Gastroesophageal sphincter (tissue), 4 donors: Measurements from ENCODE around the gene CNR1. TPM values are rescaled to one million over a fixed set of nuclear protein-coding genes. Genes with fewer than 3 reads are reported as not detected.

Experiments
- ATAC-seq: fragments of 150-250 bp; one replicate; pipeline ENCODE4 v1.9.1; 2016; ENCODE audit warnings: mild to moderate bottlenecking, moderate library complexity
- H3K27ac ChIP-seq, 4 donors: fragments of 200-600 bp; sonication (generic) in 3 of 4; 1 replicate in 3 of 4; 2 replicates in 1 of 4; pipeline ENCODE4 v1.5.1; 2016 to 2019
- H3K27me3 ChIP-seq: fragments of 200-600 bp; sonication (generic); one replicate; pipeline ENCODE4 v1.5.1; 2019
- H3K36me3 ChIP-seq, 2 donors: fragments of 200-600 bp; sonication (generic); one replicate each; pipeline ENCODE4 v1.5.1; 2019; ENCODE audit warnings: control low read depth in 1 of 2
- H3K4me1 ChIP-seq, 3 donors: fragments of 200-600 bp; sonication (generic); 1 replicate in 2 of 3; 2 replicates in 1 of 3; pipeline ENCODE4 v1.5.1; 2016 to 2019; ENCODE audit warnings: control low read depth in 2 of 3
- H3K4me3 ChIP-seq, 2 donors: fragments of 200-600 bp; sonication (generic); one replicate each; pipeline ENCODE4 v1.5.1; 2019; ENCODE audit warnings: mild to moderate bottlenecking in 1 of 2, moderate library complexity in 1 of 2
- H3K9me3 ChIP-seq, 3 donors: fragments of 200-600 bp; sonication (generic); one replicate each; pipeline ENCODE4 v1.5.1; 2017 to 2019; ENCODE audit warnings: control low read depth in 2 of 3
- CTCF ChIP-seq, 4 experiments: fragments of 200-600 bp in 2 of 4; fragments of 450-650 bp in 2 of 4; sonication (generic) in 1 of 4; IDR thresholded peaks; one replicate each; pipeline ENCODE4 v1.5.1; 2017 to 2019; ENCODE audit warnings: antibody characterized with exemption in 4 of 4, mild to moderate bottlenecking in 2 of 4, moderate library complexity in 2 of 4
- EP300 ChIP-seq: sonication (generic); formaldehyde crosslinking; IDR thresholded peaks from one replicate; pipeline ENCODE4 v1.6.1; 2017; ENCODE audit warnings: antibody characterized with exemption, mild to moderate bottlenecking
- POLR2A ChIP-seq, 2 donors: fragments of 450-650 bp; IDR thresholded peaks; one replicate each; pipeline ENCODE4 v1.6.1; 2017; ENCODE audit warnings: antibody characterized with exemption in 2 of 2, mild to moderate bottlenecking in 2 of 2, moderate library complexity in 1 of 2
- POLR2AphosphoS5 ChIP-seq: sonication (generic); formaldehyde crosslinking; IDR thresholded peaks from one replicate; pipeline ENCODE4 v1.6.1; 2017; ENCODE audit warnings: antibody characterized with exemption
- WGBS, 2 donors: methylation state at CpG; one replicate each; pipeline ENCODE4 v1.1.5; 2018; ENCODE audit warnings: low coverage in 1 of 2; 5-methylcytosine and 5-hydroxymethylcytosine counted together
- total RNA-seq, 4 donors: library from RNA; depleted of rRNA; stranded (reverse); fragments of >200 nt; gene quantifications; one replicate each; pipeline ENCODE4 v1.1.0, GENCODE V29; 2016

CNR1 gene
- total RNA-seq, 4 donors from 2014 or later, result 8.3 to 27.1 (median 11.8) TPM

- H3K27ac ChIP-seq, result no peak overlapping the region
- no peaks in the 10 kb centered on the region for H3K9me3 ChIP-seq
- H3K4me3 ChIP-seq, result no peak overlapping the region
- no peak for ATAC-seq
- H3K27me3 ChIP-seq, result no peaks in the 10 kb centered on the region
- H3K36me3 ChIP-seq, result no peaks in the 10 kb centered on the region
- no peak for TF ChIP-seq CTCF (IDR thresholded peaks at IDR 0.05)
- TF ChIP-seq EP300, result no peak
- no peak for TF ChIP-seq POLR2A (IDR thresholded peaks at IDR 0.05)
- no peak for TF ChIP-seq POLR2AphosphoS5
- H3K4me1 ChIP-seq, result no peaks in the 10 kb centered on the region
Measured at GRCh38 chr6:88107241-88107640, 58.9 kb downstream of the CNR1 start.

GRCh38 chr6:88105741-88106340 is 60.3 kb downstream of the CNR1 start:
- Histone ChIP-seq H3K27me3 (no peaks in the 10 kb centered on the region), H3K4me3 (no peak overlapping the region), H3K27ac (no peak overlapping the region), H3K9me3 (no peaks in the 10 kb centered on the region), H3K36me3 (no peaks in the 10 kb centered on the region), H3K4me1 (no peaks in the 10 kb centered on the region)
- no peak for TF ChIP-seq POLR2AphosphoS5
- TF ChIP-seq POLR2A (IDR thresholded peaks at IDR 0.05), result no peak
- TF ChIP-seq EP300, result no peak
- TF ChIP-seq CTCF (IDR thresholded peaks at IDR 0.05), result no peak
- 73 to 74% methylated on average over 7 of the region's 7 CpGs for WGBS, 2 donors
- ATAC-seq, result no peak

Other genes with a start within 250 kb of the CNR1 start
- not detected for gene SPACA1, start 118.5 kb downstream of the CNR1 start, total RNA-seq